Loucy (cell line): ENCODE data around the gene SARNP.

Experiments
- H2AFZ ChIP-seq: fragments of 200-600 bp; sonication (generic); 2 replicates; pipeline ENCODE4 v1.6.0; 2016; ENCODE audit warnings: antibody characterized with exemption, mild to moderate bottlenecking, low read length, moderate library complexity
- H3F3A ChIP-seq: fragments of 200-600 bp; 2 replicates; pipeline ENCODE4 v1.6.0; 2016; ENCODE audit warnings: antibody characterized with exemption, low read depth, mild to moderate bottlenecking
- H3K27me3 ChIP-seq: fragments of 200-600 bp; sonication (generic); 2 replicates; pipeline ENCODE4 v1.6.1; 2014; ENCODE audit warnings: low read length, mild to moderate bottlenecking; ENCODE audit not compliant: insufficient read depth, poor library complexity, severe bottlenecking
- H3K36me3 ChIP-seq: fragments of 200-600 bp; sonication (generic); 2 replicates; pipeline ENCODE4 v1.6.1; 2016; ENCODE audit warnings: low read length; ENCODE audit not compliant: insufficient read depth
- H3K4me1 ChIP-seq: fragments of 200-600 bp; sonication (generic); 2 replicates; pipeline ENCODE4 v1.5.1; 2014; ENCODE audit warnings: low read length, mild to moderate bottlenecking; ENCODE audit not compliant: insufficient read depth, poor library complexity, severe bottlenecking
- H3K4me2 ChIP-seq: fragments of 200-600 bp; sonication (generic); 2 replicates; pipeline ENCODE4 v1.6.0; 2014; ENCODE audit warnings: antibody characterized with exemption, low read length, low read depth, mild to moderate bottlenecking; ENCODE audit not compliant: poor library complexity, severe bottlenecking
- H3K4me3 ChIP-seq: fragments of 200-600 bp; sonication (generic); 2 replicates; pipeline ENCODE4 v1.5.1; 2014; ENCODE audit warnings: low read length, mild to moderate bottlenecking, mixed read lengths; ENCODE audit not compliant: poor library complexity, severe bottlenecking
- H3K79me2 ChIP-seq: fragments of 200-600 bp; sonication (generic); 2 replicates; pipeline ENCODE4 v1.6.1; 2014; ENCODE audit warnings: low read length; ENCODE audit not compliant: insufficient read depth
- H3K9ac ChIP-seq: fragments of 200-600 bp; sonication (generic); 2 replicates; pipeline ENCODE4 v1.6.0; 2014; ENCODE audit warnings: mild to moderate bottlenecking, low read depth, low read length, moderate library complexity; ENCODE audit not compliant: poor library complexity, severe bottlenecking
- H3K9me2 ChIP-seq: fragments of 200-600 bp; sonication (generic); replicated peaks from 2 replicates; pipeline ENCODE4 v1.6.1; 2016; ENCODE audit warnings: low read depth, low read length, mixed read lengths
- H3K9me3 ChIP-seq: fragments of 200-600 bp; sonication (generic); 2 replicates; pipeline ENCODE4 v1.6.1; 2014; ENCODE audit warnings: mild to moderate bottlenecking, antibody characterized with exemption, low read length, low read depth; ENCODE audit not compliant: insufficient read depth
- H4K20me1 ChIP-seq: fragments of 200-600 bp; sonication (generic); 2 replicates; pipeline ENCODE4 v1.6.0; 2014; ENCODE audit warnings: antibody characterized with exemption, low read length, mild to moderate bottlenecking; ENCODE audit not compliant: insufficient read depth, poor library complexity, severe bottlenecking
- CTCF ChIP-seq: fragments of 200-600 bp; sonication (generic); conservative IDR thresholded peaks from 2 replicates; pipeline ENCODE4 v1.5.1; 2014; ENCODE audit warnings: mild to moderate bottlenecking, antibody characterized with exemption, low read length
- EZH2phosphoT487 ChIP-seq: fragments of 200-600 bp; IDR thresholded peaks from 2 replicates; pipeline ENCODE4 v1.6.1; 2018; ENCODE audit warnings: antibody characterized with exemption, mild to moderate bottlenecking, moderate library complexity, borderline replicate concordance

SARNP gene

GRCh38 chr12:55732288-55732687 lies 85.2 kb downstream of the SARNP start:
- TF ChIP-seq EZH2phosphoT487 (no peak), CTCF (no peak)
- Histone ChIP-seq H3K9me2 (no peaks in the 10 kb centered on the region), H3K9me3 (no peaks in the 10 kb centered on the region), H3K9ac (no peak overlapping the region), H3K36me3 (no peaks in the 10 kb centered on the region), H3K27me3 (no peaks in the 10 kb centered on the region), H3K79me2 (peaks cover 27% of the 10 kb centered on the region), H3K4me2 (peak overlapping the region; percentile 28), H3F3A (peaks cover 12% of the 10 kb centered on the region), H4K20me1 (peaks cover 9% of the 10 kb centered on the region), H2AFZ (no peak overlapping the region), H3K4me1 (peaks cover 32% of the 10 kb centered on the region), H3K4me3 (no peak overlapping the region)

- Histone ChIP-seq H3K4me3 (peak overlapping the region; percentile 80), H3F3A (peaks cover 12% of the 10 kb centered on the region), H3K9me3 (no peaks in the 10 kb centered on the region), H3K4me2 (peak overlapping the region; percentile 76), H4K20me1 (peaks cover 23% of the 10 kb centered on the region), H3K36me3 (no peaks in the 10 kb centered on the region; the same call in 1 of the 2 replicates), H3K27me3 (no peaks in the 10 kb centered on the region), H3K9me2 (no peaks in the 10 kb centered on the region), H3K9ac (peak overlapping the region; percentile 94), H3K4me1 (peaks cover 34% of the 10 kb centered on the region), H2AFZ (peak overlapping the region; percentile 68; the same call in 1 of the 2 replicates), H3K79me2 (peaks cover 42% of the 10 kb centered on the region)
- TF ChIP-seq EZH2phosphoT487 (no peak), CTCF (peak; percentile 47)
Measured at GRCh38 chr12:55729819-55730818, 87.4 kb downstream of the SARNP start.

GRCh38 chr12:55728939-55729818 lies 88.3 kb downstream of the SARNP start, which contains the start of gene CD63:
TSS of gene CD63 (minus strand) at chr12:55729009. CDS start at chr12:55728341, 668 bp downstream.
- H3K4me2 ChIP-seq: peak within 1 kb of the TSS; percentile 76
- no peaks in the 10 kb centered on the region for H3K27me3 ChIP-seq
- peaks cover 45% of the 10 kb centered on the region for H3K79me2 ChIP-seq
- no peaks in the 10 kb centered on the region for H3K9me3 ChIP-seq
- peak within 1 kb of the TSS; percentile 94 for H3K9ac ChIP-seq
- peaks cover 12% of the 10 kb centered on the region for H3F3A ChIP-seq
- H3K4me3 ChIP-seq: peak within 1 kb of the TSS; percentile 80
- peak within 1 kb of the TSS; percentile 68 for H2AFZ ChIP-seq
- TF ChIP-seq CTCF: no peak
- no peak for TF ChIP-seq EZH2phosphoT487
- H4K20me1 ChIP-seq: peaks cover 23% of the 10 kb centered on the region
- H3K36me3 ChIP-seq: peaks cover 3% of the 10 kb centered on the region; the same call in 1 of the 2 replicates
- H3K9me2 ChIP-seq: no peaks in the 10 kb centered on the region
- peaks cover 38% of the 10 kb centered on the region for H3K4me1 ChIP-seq
